Measurements from ENCODE around the gene CHRNE. TPM values are rescaled to one million over a fixed set of nuclear protein-coding genes. Genes with fewer than 3 reads are reported as not detected.
A peak's percentile ranks its signal among the peaks of the same experiment; 100 is the strongest.

The CHRNE gene
- polyA plus RNA-seq, 1 donor from 2014 or later: 0.25 TPM

- no peaks in the 10 kb centered on the region for H3K9me3 ChIP-seq (ENCODE audit: low read length)
- no peaks in the 10 kb centered on the region for H3K36me3 ChIP-seq (ENCODE audit: insufficient read depth, low read length)
- H3K9me2 ChIP-seq (ENCODE audit: insufficient read depth, low read length): no peaks in the 10 kb centered on the region
- TF ChIP-seq SMC3 (conservative IDR thresholded peaks at IDR 0.05; ENCODE audit: poor library complexity) (no peak), EP300 (conservative IDR thresholded peaks at IDR 0.05; ENCODE audit: poor library complexity, severe bottlenecking) (no peak), TAF1 (IDR thresholded peaks at IDR 0.05; ENCODE audit: low read depth) (no peak), EZH2 (IDR thresholded peaks at IDR 0.05; ENCODE audit: borderline replicate concordance, insufficient read depth, low read length, poor library complexity, severe bottlenecking) (no peak), CTCF (IDR thresholded peaks at IDR 0.05; ENCODE audit: poor library complexity, severe bottlenecking) (no peak), POLR2AphosphoS5 (IDR thresholded peaks at IDR 0.05) (no peak), RAD21 (conservative IDR thresholded peaks at IDR 0.05) (no peak), REST (IDR thresholded peaks at IDR 0.05; ENCODE audit: borderline replicate concordance) (no peak), MXI1 (conservative IDR thresholded peaks at IDR 0.05; ENCODE audit: poor library complexity, severe bottlenecking) (no peak)
- no peaks in the 10 kb centered on the region for H3K27me3 ChIP-seq (ENCODE audit: insufficient read depth, low read depth, low read length)
- no peaks in the 10 kb centered on the region for H3K79me2 ChIP-seq (replicated peaks; ENCODE audit: insufficient read depth, low read length)
- no peak overlapping the region for H2AFZ ChIP-seq (ENCODE audit: low read depth, low read length)
- H4K20me1 ChIP-seq (ENCODE audit: insufficient read depth): no peaks in the 10 kb centered on the region
- no peak overlapping the region for H3K4me2 ChIP-seq (ENCODE audit: low read length)
- H3K4me3 ChIP-seq (ENCODE audit: low read length): no peak overlapping the region
- no peak overlapping the region for H3K9ac ChIP-seq (ENCODE audit: low read length)
- H3K27ac ChIP-seq (ENCODE audit: low read length): no peak overlapping the region
- no peaks in the 10 kb centered on the region for H3F3A ChIP-seq (ENCODE audit: insufficient read depth, low read length, poor library complexity, severe bottlenecking)
Observed at GRCh38 chr17:4913994-4914393, 11.1 kb upstream of the CHRNE start.

- Histone ChIP-seq H3K27me3 (ENCODE audit: insufficient read depth, low read depth, low read length) (no peaks in the 10 kb centered on the region), H3K9ac (ENCODE audit: low read length) (no peak overlapping the region), H3F3A (ENCODE audit: insufficient read depth, low read length, poor library complexity, severe bottlenecking) (no peaks in the 10 kb centered on the region), H3K27ac (ENCODE audit: low read length) (no peak overlapping the region), H3K36me3 (ENCODE audit: insufficient read depth, low read length) (no peaks in the 10 kb centered on the region), H3K9me2 (ENCODE audit: insufficient read depth, low read length) (no peaks in the 10 kb centered on the region), H3K79me2 (replicated peaks; ENCODE audit: insufficient read depth, low read length) (no peaks in the 10 kb centered on the region), H3K9me3 (ENCODE audit: low read length) (no peaks in the 10 kb centered on the region), H3K4me3 (ENCODE audit: low read length) (no peak overlapping the region), H3K4me2 (ENCODE audit: low read length) (no peak overlapping the region), H4K20me1 (ENCODE audit: insufficient read depth) (no peaks in the 10 kb centered on the region), H2AFZ (ENCODE audit: low read depth, low read length) (no peak overlapping the region)
- TF ChIP-seq RAD21 (conservative IDR thresholded peaks at IDR 0.05) (peak; percentile 66), CTCF (IDR thresholded peaks at IDR 0.05; ENCODE audit: poor library complexity, severe bottlenecking) (peak; percentile 74), SMC3 (conservative IDR thresholded peaks at IDR 0.05; ENCODE audit: poor library complexity) (peak; percentile 69), REST (IDR thresholded peaks at IDR 0.05; ENCODE audit: borderline replicate concordance) (no peak)
Observed at GRCh38 chr17:4908711-4909496, 6.0 kb upstream of the CHRNE start.

All from neural cell (in vitro differentiated cells).